Measurements from ENCODE around the gene ERCC3. TPM values are rescaled to one million over a fixed set of nuclear protein-coding genes. Genes with fewer than 3 reads are reported as not detected.
"Not testable (repeated sequence)": the region's sequence is repeated elsewhere in the genome, so short reads cannot be mapped to it uniquely, and the experiment has no call there.

The ERCC3 gene
- total RNA-seq, 1 experiment from 2014 or later, result 48.1 TPM

GRCh38 chr2:127231130-127231865 lies 62.6 kb downstream of the ERCC3 start:
- ATAC-seq (no peak), DNase-seq (ENCODE audit: low spot score) (no peak)
- H3K9me3 Mint-ChIP-seq, result peaks cover 12% of the 10 kb centered on the region
- peaks cover 5% of the 10 kb centered on the region; the same call in 1 of the 2 replicates for H3K4me1 Mint-ChIP-seq
- no peaks in the 10 kb centered on the region; the same call in 1 of the 2 replicates for H3K27me3 Mint-ChIP-seq (ENCODE audit: low read depth)
- TF ChIP-seq FOXP1 (CRISPR knock-in tag; IDR thresholded peaks at IDR 0.05; ENCODE audit: borderline replicate concordance), result no peak
- no peak overlapping the region for H3K27ac Mint-ChIP-seq
- no peaks in the 10 kb centered on the region for H3K36me3 Mint-ChIP-seq
- ChIA-PET CTCF (interaction anchor here (2.0 kb wide), 1 partner anchor 34 kb away, joined by 7 read pairs; no protein-coding TSS in a partner anchor), POLR2A (no interaction called here)
- H3K4me3 Mint-ChIP-seq, result no peak overlapping the region

- Mint-ChIP-seq H3K27ac (no peak overlapping the region), H3K4me1 (peaks cover 13% of the 10 kb centered on the region), H3K4me3 (no peak overlapping the region), H3K9me3 (peaks cover 7% of the 10 kb centered on the region; the same call in 1 of the 2 replicates), H3K36me3 (no peaks in the 10 kb centered on the region), H3K27me3 (ENCODE audit: low read depth) (no peaks in the 10 kb centered on the region; the same call in 1 of the 2 replicates)
- ATAC-seq (no peak), DNase-seq (ENCODE audit: low spot score) (no peak)
- POLR2A ChIA-PET, result no interaction called here
- TF ChIP-seq SMAD4 (CRISPR knock-in tag; IDR thresholded peaks at IDR 0.05) (no peak), SOX15 (CRISPR knock-in tag; IDR thresholded peaks at IDR 0.05) (no peak), ZNF671 (CRISPR knock-in tag; IDR thresholded peaks at IDR 0.05) (no peak), PRDM15 (CRISPR knock-in tag; IDR thresholded peaks at IDR 0.05) (no peak), ATF1 (CRISPR knock-in tag; IDR thresholded peaks at IDR 0.05) (no peak), E2F1 (CRISPR knock-in tag; IDR thresholded peaks at IDR 0.05) (no peak), CREB1 (CRISPR knock-in tag; IDR thresholded peaks at IDR 0.05) (no peak), TEAD1 (CRISPR knock-in tag; IDR thresholded peaks at IDR 0.05) (no peak), ZNF219 (CRISPR knock-in tag; IDR thresholded peaks at IDR 0.05; ENCODE audit: borderline replicate concordance) (no peak), ZNF263 (CRISPR knock-in tag; IDR thresholded peaks at IDR 0.05; ENCODE audit: low read depth) (no peak)
- TF ChIP-seq, protein P1, sequence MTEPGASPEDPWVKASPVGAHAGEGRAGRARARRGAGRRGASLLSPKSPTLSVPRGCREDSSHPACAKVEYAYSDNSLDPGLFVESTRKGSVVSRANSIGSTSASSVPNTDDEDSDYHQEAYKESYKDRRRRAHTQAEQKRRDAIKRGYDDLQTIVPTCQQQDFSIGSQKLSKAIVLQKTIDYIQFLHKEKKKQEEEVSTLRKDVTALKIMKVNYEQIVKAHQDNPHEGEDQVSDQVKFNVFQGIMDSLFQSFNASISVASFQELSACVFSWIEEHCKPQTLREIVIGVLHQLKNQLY (CRISPR knock-in tag; IDR thresholded peaks at IDR 0.05), result no peak
- TF ChIP-seq, protein P2, sequence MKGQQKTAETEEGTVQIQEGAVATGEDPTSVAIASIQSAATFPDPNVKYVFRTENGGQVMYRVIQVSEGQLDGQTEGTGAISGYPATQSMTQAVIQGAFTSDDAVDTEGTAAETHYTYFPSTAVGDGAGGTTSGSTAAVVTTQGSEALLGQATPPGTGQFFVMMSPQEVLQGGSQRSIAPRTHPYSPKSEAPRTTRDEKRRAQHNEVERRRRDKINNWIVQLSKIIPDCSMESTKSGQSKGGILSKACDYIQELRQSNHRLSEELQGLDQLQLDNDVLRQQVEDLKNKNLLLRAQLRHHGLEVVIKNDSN (CRISPR knock-in tag; IDR thresholded peaks at IDR 0.05), result no peak
- CTCF ChIA-PET, result interaction anchor here (0.9 kb wide), 1 partner anchor 9 kb away, joined by 4 read pairs; no protein-coding TSS in a partner anchor
Observed at GRCh38 chr2:127229555-127229954, 64.4 kb downstream of the ERCC3 start.

- no peak overlapping the region for H3K27ac Mint-ChIP-seq
- H3K27me3 Mint-ChIP-seq (ENCODE audit: low read depth), result no peaks in the 10 kb centered on the region; the same call in 1 of the 2 replicates
- no peak for DNase-seq (ENCODE audit: low spot score)
- no peak for TF ChIP-seq CBFB (CRISPR knock-in tag; IDR thresholded peaks at IDR 0.05; ENCODE audit: low read depth)
- H3K4me1 Mint-ChIP-seq, result peaks cover 18% of the 10 kb centered on the region
- no peak overlapping the region for H3K4me3 Mint-ChIP-seq
- H3K36me3 Mint-ChIP-seq, result no peaks in the 10 kb centered on the region
- H3K9me3 Mint-ChIP-seq, result peaks cover 7% of the 10 kb centered on the region; the same call in 1 of the 2 replicates
- no peak for ATAC-seq
- POLR2A ChIA-PET, result no interaction called here
- CTCF ChIA-PET, result interaction anchor here (0.6 to 1.0 kb wide), 2 partner anchors 31 to 87 kb away, joined by 3 to 5 read pairs; no protein-coding TSS in a partner anchor
Observed at GRCh38 chr2:127228102-127228501, 65.8 kb downstream of the ERCC3 start.

GRCh38 chr2:127227264-127227660 lies 66.7 kb downstream of the ERCC3 start:
- H3K27ac Mint-ChIP-seq; H3K9me3 Mint-ChIP-seq; ATAC-seq; DNase-seq (ENCODE audit: low spot score); H3K4me3 Mint-ChIP-seq; H3K27me3 Mint-ChIP-seq (ENCODE audit: low read depth); H3K36me3 Mint-ChIP-seq; POLR2A ChIA-PET: not testable (repeated sequence)
- H3K4me1 Mint-ChIP-seq, result peaks cover 20% of the 10 kb centered on the region
- CTCF ChIA-PET, result interaction anchor here (1.0 kb wide), 1 partner anchor 30 kb away, joined by 5 read pairs; no protein-coding TSS in a partner anchor
